ENCODE data around the gene RADIL.
A peak's percentile ranks its signal among the peaks of the same experiment; 100 is the strongest.

The RADIL gene

GRCh38 chr7:4825081-4825480, 58.4 kb downstream of the RADIL start:
- no peak for DNase-seq

GRCh38 chr7:4824120-4824775, 59.3 kb downstream of the RADIL start:
- DNase-seq = no peak

- DNase-seq = no peak
These were observed 59.9 kb downstream of the RADIL start for GRCh38 chr7:4823441-4824119.

GRCh38 chr7:4822677-4823076, 60.8 kb downstream of the RADIL start:
- DNase-seq = no peak

GRCh38 chr7:4820967-4821471, 62.5 kb downstream of the RADIL start:
- no peak for DNase-seq

- no peak for DNase-seq
These were observed 63.0 kb downstream of the RADIL start for GRCh38 chr7:4820405-4820966.

- DNase-seq = no peak
These were observed 63.7 kb downstream of the RADIL start for GRCh38 chr7:4819560-4820404.

GRCh38 chr7:4818000-4818794, 65.3 kb downstream of the RADIL start:
- DNase-seq = no peak

GRCh38 chr7:4817178-4817901, 66.2 kb downstream of the RADIL start:
- DNase-seq = no peak

GRCh38 chr7:4816419-4817080, 67.0 kb downstream of the RADIL start:
- DNase-seq = no peak

- DNase-seq = no peak
These were observed 67.7 kb downstream of the RADIL start for GRCh38 chr7:4815609-4816418.

GRCh38 chr7:4815121-4815520, 68.4 kb downstream of the RADIL start:
- no peak for DNase-seq

- DNase-seq = peak; percentile 27
These were observed 69.1 kb downstream of the RADIL start for GRCh38 chr7:4814433-4814832.

GRCh38 chr7:4809666-4810065, 73.8 kb downstream of the RADIL start:
- DNase-seq = no peak

GRCh38 chr7:4809091-4809591, 74.4 kb downstream of the RADIL start:
- peak; percentile 30 for DNase-seq

- DNase-seq = no peak
These were observed 75.0 kb downstream of the RADIL start for GRCh38 chr7:4808565-4808964.

- no peak for DNase-seq
These were observed 75.5 kb downstream of the RADIL start for GRCh38 chr7:4808026-4808425.

GRCh38 chr7:4807598-4808016, 75.9 kb downstream of the RADIL start:
- DNase-seq = no peak

GRCh38 chr7:4806983-4807597, 76.4 kb downstream of the RADIL start:
- DNase-seq = no peak

- DNase-seq = no peak
These were observed 77.6 kb downstream of the RADIL start for GRCh38 chr7:4805984-4806300.

Measured in hematopoietic multipotent progenitor cell treated with erythropoietin and hydrocortisone succinate and interleukin-3 and kit ligand, for 6 days (in vitro differentiated cells).